ENCODE results near the gene WAPL.

The WAPL gene

DNA sequence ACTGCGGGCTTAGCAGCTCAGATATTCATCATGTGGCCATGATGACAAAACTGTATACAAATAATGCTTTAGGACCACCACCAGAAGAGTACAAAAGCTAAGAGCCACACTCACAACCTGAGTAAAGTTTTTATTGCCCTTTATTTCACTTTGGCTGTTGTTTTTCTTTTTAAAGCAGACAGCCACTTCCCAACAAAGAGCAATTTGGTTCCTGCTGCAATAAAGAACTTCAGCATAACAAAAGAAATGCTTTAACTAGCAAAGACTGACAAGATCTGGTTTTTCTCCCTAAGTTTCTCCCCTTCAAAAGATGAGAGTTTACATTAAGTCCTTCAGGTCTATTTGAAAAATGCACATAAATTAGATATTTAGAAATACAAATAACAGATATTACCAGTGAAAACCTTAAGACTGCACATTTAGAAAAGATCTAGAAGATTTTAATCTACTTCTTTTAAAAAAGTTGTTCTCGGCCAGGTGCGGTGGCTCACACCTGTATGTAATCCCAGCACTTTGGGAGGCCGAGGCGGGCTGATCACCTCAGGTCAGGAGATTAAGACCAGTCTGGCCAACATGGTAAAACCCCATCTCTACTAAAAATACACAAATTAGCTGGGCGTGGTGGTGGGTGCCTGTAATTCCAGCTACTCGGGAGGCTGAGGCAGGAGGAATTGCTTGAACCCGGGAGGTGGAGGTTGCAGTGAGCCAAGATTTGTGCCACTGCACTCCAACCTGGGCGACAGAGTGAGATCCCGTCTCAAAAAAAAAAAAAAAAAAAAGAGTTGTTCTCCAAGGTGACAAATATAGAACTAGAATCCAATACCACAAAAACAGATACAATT lies 59.4 kb downstream of the WAPL start:
- DNase-seq: no peak

DNA sequence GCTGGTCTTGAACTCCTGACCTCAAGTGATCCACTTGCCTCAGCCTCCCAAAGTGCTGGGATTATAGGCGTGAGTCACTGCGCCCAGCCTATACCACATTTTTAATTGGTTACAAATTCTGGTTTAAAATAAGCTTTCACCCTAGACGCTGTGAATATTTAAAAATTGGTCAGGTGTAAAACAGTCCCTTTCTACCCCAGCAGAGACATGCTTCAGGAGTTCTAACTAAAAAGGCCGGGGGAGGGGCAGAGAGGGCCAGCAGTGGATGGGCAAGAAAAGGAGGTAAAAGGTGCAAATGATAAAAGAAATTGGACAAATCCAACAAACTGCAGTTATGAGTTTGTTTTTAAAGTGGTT lies 70.0 kb downstream of the WAPL start:
- no peak for DNase-seq

DNA sequence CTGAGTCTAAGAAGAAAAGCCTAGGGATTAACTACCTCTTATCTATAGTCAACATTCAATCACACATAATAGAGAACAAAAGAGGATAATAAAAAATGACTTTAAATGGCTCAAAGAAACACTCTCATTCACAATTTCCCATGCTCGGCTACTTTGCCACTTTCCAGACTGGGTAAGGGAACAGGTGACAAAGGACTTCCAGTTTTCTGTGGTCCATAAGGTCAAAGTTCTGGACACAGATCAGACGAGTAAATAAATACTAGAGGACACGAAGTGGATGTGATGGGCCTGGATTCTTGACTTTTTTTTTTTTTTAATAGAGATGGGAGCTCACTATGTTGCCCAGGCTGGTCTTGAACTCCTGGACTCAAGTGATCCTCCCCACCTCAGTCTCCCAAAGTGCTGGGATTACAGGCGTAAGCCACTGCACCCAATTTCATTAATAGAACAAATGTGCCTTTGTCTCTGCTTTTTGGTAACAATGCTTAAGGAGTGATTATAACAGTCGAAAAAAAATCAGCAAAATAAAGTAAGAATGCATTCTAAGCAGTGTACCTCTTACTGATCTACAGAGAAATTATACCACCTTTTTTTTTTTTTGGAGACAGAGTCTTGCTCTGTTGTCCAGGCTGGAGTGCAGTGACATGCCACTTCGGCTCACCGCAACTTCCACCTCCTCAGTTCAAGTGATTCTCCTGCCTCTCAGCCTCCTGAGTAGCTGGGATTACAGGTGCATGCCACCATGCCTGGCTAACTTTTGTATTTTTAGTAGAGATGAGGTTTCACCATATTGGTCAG lies 70.6 kb downstream of the WAPL start:
- DNase-seq: no peak

DNA sequence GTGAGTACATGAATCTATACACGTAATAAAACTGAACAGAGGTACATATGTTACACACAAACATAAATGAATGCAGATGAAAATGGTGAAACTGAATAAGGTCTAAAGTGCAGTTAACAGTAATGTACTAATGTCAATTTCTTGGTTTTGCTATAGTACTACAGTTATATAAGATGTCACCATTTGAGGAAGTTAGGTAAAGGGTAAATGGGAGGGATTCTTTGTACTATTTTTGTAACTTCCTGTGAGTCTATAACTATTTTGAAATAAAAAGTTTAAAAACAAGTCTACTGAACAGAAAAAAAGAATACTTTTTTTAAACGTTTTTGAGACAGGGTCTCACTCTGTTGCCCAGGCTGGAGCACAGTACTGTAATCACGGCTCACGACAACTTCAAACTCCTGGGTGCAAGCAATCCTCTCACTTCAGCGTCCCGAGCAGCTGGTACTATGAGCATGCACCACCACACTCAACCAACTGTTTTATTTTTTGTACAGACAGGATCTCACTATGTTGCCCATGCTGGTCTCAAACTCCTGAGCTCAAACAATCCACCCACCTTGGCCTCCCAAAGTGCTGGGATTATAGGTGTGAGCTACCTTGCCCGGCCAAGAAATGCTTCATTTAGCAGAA lies 71.5 kb downstream of the WAPL start:
- no peak for DNase-seq

DNA sequence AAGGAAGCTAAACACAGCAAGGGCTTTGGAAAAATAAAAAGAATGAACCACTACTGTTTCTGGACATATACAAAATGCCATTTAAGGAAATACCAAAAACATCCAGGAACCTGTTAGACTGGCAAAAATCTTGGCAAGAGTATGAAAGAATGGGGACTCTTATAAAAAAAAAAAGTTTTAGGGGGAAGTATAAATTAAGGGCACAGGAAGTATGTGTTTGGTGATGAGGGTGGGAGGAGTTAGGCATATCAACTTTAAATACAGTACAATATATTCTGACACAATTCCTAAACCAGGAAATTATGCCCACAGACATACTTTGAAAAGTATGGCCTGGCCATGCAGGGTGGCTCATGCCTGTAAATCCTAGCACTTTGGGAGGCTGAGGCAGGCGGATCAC lies 74.2 kb downstream of the WAPL start:
- DNase-seq: no peak

DNA sequence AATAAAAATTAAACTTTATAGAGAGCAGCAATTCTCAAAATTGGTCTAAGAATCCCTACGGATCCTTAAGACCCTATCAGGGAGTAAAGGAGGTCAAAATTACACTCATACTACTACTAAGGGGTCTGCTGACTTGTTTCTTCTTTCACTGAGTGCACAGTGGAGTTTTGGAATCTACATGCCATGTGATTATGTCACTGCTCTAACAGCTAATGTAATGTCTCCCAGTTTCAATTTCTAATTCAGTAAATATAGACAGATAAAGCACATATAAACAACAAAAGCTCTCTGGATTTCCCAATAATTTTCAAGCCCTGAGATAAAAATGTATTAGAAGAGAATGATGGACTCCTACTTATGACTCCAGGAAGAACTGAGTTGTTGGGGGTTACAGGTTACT lies 74.6 kb downstream of the WAPL start:
- DNase-seq: no peak

DNA sequence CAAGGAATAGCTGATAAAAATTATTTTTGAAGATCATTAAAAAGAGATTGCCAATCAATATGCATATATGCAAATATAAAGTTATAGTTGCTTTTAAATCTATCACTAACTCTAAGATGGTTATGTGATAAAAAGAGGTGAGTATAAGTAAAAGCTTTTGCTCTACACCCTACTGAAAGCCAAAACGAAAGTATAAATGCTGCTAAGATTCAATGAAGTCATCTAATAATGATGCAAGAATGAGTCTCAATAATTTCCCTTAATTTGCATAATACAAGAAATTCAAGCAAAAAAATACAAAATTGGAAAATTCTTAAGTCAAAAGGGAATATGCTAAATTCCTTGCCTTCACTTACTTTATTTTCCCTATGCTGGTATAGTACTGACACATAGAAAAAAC lies 75.2 kb downstream of the WAPL start:
- DNase-seq: no peak

DNA sequence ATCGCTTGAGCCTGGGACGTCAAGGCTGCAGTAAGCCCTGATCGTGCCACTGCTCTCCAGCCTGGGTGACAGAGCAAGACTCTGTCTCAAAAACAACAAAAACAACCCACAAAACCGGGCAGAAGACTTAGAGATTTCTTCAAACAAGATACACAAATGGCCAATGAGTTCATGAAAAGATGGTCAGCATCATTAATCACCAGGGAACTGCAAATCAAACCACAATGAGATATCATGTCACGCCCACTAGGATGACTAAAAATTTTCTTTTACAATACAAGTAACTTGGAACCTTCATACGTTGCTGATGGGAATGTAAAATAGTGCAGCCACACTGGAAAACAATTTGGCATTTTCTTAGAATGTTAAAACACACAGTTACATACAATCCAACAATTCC lies 77.7 kb downstream of the WAPL start:
- DNase-seq: no peak

DNA sequence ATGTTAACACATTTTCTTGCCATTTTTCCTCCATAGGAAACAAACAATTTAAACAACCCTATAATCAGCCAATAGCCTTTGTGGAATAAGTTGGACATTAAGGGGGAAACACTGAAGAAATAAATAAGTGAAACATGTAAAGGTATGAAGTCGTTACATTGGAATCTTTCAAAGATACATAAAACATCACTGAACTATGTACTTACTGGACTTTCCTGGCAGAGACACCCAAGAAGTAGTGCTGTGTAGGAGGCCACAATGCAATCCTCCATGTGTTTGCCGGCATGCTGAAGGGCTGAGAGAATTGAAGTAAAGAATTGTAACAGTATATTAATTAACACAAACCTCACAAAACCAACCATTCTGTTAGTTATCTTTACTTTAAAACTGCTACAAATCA lies 78.5 kb downstream of the WAPL start:
- DNase-seq: no peak

DNA sequence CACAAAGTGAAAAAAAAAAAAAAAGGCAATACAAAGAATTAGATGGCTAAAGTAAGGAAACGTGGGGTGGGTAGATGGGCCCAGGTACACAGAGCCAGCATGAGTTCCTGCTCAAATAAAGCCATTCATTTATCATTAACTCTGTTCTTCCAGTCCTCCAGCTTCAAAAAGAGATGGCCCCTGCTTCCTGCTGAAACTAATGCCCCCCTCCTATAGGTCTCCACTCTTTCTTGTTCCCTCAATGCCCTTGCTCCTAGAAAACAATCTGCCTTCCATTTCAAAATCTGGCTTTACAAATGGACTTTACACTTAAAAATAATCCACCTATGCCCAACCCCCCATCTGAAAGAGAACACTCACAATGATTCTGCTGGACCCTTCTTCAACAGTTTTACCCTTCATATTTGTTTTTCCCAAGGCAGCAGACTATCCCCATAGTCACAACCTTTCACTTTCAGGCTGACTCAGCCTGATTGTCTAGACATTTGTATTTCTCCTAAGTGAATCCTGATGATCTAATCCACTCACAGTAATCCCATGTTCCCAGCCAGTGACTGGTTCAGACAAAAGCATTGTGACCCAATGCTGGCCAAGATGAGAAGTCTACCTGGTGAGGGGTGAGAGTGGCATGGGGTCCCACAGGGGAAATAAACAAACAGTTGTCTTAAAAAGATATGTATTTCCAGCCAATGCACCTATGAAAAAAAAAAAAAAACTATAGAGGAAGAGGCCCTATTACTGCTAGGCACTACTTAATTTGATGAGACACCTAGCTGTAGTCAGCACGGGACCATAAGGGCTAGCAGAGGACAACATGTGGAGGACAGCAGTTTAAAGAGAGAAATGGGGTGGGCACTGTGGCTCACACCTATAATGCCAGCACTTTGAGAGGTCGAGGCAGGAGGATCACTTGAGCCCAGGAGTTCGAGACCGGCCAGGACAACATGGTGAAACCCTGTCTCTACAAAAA lies 80.4 kb downstream of the WAPL start:
- DNase-seq: no peak

DNA sequence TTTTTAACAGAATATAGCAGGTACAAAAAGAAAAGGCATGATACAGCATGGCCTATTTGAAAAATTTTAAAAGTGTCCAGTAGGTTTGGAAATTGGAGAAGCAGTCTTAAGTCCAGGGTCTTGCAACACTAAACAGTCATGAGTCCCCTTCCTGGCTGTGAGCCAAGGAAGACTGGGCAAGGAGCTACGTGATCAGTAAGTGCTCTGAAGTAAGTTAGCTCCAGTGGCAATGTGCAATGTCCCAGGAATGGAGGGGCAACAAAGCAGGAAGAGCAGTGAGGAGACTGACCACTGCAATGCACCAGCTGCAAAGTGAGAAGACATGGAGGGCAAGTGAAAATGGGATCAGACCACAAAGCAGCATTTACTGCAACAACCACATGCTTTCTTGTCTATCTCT lies 82.0 kb downstream of the WAPL start:
- DNase-seq: peak in 10 of 14 donors; percentile 1 to 60 (median 33)

DNA sequence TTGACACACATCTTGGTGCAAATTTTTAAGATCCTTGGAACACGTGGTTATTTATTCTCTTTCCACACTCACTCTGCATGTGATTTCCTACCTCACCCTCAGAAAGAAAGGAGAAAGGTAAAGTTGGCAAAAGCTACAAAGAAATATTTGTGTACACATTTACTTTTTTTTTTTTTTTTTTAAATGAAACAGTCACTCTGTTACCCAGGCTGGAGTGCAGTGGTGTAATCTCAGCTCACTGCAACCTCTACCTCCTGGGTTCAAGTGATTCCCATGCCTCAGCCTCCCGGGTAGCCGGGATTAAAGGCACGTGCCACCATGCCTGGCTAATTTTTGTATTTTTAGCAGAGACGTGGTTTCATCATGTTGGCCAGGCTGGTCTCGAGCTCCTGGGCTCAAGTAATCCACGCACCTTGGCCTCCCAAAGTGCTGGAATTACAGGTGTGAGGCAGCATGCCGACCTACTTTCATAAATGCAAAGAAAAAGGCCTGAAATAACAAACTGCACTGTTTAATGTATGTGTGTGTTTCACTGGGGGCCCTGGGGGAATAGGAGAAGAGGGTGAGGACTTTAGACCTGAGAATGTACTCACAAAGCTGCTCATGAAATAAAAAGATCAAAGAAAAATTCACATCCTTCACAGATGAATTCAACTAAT lies 83.4 kb downstream of the WAPL start:
- DNase-seq: no peak

DNA sequence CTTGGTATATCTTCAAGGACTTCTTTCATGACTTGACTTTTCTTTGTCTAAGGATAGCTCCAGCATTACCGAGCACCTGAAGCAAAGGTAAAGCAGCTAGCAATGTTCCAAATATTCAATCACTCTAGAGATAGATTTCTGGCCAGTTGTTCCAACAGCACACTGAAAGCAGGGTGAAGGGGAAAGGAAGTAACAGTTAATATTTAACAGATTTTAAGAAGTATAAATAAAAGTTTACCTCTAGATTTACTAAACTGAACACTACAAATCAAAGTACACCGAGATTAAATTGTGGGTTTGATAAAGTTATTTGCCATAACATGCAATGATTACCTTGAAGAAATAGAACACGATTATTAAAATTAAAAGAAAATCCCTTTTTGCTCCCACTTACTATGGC lies 84.1 kb downstream of the WAPL start:
- no peak for DNase-seq

DNA sequence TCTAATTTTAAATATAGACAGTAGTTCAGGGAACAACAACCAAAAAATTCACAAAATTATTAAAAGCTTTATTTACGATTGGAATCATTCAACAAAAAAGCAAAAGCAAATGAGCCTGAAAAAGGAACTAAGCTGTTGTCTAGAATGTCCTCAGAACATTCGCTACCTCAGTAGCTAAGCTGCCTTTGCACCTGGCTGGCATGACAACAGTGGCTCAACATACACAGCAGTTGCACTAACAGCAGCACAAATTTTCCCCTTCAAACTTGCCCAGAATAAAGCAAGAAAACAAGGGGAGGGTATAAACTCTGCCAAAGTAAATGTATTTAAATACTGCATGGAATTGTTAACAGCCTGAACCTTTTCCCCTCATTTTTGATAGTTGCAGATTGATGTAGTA lies 84.6 kb downstream of the WAPL start:
- no peak for DNase-seq

DNA sequence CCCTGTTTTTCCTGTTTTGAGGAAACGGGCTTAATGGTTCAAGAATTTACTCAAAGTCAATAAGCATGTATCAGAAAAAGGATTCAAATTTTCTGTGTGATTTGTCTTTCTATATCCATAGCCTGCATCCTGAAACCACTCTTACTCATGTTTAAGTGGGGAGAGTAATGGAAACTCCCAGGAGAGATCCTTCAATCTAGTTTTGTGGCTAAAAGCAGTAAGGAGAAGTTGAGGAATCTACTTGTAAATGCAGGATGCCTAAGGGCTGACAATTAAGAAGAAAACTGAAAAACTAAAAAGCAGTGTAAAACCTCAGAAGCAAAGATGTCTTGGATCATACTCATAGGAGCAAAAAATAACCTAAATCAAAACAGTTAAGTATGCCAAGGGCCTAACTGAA lies 86.9 kb downstream of the WAPL start:
- no peak for DNase-seq

DNA sequence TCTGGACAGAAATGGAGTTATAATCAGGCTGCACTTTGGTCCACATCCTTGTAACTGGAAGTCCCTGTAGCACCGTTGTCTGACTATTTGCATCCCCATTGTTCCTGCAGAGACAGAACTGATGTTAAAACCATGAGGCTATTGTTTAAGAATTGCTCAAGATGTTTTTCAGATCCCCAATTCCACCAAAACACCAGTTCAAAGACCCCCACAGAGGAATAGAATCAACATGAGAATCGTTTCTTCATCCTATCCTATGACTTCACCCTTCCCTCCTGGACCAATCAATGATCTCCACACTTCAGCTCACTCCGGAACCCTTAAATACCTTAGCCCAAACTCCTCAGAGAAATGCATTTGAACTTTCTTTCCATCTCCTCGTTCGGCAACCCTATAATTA lies 97.9 kb downstream of the WAPL start:
- DNase-seq: no peak

DNA sequence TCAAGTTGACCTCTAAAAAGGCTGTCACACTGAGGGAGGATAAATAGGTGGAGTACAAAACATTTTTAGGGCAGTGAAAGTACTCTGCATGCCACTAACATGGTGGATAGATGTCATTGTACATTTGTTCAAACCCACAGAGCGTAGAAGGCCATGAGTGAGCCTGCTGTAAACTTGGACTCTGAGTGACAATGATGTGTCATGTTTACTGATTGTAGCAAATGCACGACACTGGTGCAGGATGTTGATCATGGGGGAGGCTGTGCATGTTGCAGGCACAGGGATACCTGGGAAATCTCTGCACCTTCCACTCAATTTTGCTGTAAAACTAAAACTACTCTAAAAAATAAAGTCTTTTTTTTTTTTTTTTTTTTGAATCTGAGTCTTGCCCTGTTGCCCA lies 102.5 kb downstream of the WAPL start:
- DNase-seq: no peak

DNA sequence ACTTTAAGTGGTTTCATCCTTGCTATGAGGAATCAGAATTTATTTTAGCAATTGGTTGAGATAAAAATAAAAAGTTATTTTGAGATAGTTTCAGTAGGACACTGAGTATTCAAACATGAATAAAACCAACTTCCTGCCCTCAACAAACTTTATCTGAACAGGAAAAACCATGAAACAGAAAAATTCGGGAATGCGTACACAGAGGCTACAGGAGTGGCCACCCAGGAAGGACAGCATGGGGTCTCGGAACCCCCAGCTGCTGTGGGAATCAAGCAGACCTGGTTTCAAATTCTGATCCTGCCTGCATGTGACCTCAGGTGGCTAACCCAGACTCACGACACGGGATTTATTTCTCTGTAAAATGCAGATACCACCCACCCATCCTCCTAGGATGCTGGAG lies 106.0 kb downstream of the WAPL start:
- DNase-seq: no peak

DNA sequence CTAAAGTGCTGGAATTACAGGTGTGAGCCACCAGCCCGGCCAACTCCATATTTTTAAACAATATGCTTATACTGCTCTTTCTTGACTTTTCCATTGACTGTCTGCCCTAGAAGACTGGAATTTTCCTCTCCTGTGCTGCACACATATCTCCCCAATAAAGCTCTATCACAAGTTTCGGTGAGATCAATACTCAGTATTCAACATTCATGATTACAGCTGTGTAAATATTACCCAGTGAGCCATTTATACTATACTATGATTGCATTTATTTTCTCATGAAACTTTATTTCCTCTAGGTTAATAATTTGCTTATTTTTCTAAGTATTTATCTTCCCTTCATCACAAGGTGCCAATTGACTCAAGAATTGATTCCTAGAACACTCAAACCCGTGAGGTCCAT lies 106.5 kb downstream of the WAPL start:
- DNase-seq: no peak

DNA sequence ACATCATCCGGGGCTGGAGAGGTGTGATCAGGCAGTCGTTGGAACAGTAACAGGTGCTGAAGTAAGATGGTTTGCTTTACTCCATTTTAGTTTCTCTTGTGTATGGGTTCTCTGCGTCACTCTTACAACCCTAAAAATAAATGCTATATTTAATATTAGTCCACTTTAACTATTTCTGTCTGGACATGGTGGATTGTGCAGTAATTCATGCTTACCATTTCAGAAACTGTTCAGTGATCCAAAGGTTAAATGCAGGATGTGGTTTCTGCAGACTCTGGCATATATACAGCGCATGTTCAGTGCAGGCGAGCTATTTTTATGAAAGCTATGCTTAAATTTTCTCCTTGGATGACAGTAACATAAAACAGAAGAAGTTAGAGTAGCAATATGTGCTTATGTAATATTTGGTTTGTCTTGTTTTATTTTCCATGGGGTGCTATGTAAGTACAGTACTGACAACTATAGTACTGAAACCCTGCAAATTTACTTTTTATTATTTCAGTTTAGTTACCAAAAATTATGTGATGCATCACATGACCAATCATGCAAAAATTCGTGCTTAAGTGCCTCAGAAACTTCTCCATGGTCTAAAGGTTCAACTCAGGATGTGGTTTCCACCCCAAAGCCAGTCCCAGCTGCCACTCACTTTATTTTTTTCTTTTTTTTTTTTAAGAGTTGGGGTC lies 108.4 kb downstream of the WAPL start:
- no peak for DNase-seq

DNA sequence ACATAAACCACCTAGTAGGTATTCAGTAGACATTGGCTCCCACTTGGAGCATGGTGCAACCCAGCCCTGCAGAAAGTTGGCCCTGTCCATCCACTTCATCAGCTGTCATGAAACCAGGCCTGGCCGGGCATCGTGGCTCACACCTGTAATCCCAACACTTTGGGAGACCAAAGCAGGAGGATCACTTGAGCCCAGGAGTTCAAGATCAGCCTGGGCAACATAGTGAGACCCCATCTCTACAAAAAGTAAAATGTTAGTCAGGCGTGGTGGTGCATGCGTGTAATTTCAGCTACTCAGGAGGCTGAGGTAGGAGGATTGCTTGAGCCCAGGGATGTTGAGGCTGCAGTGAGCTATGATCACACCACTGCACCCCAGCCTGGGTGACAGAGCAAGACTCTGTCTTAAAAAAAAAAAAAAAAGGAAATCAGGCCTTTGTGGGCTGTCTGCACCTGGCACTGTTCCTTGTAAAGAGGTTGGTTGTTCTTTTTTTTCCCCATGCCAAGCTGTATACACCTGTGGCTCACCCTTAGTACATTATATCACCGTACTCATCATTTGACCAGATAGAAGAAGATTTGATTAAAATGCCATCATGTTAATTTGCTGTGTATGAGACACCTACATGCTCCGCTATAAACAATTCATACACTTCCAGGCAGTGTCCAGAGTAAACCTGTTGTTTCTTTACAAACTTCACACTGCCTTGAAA lies 109.6 kb downstream of the WAPL start:
- no peak for DNase-seq

Data from C1 segment of cervical spinal cord (tissue), 14 donors.